ENCODE data around the gene SV2B.

- TF ChIP-seq CTCF (IDR thresholded peaks at IDR 0.05; ENCODE audit: insufficient read depth, low read depth, low read length) (no peak), EZH2 (IDR thresholded peaks at IDR 0.05; ENCODE audit: insufficient read depth, low read length) (no peak)
Observed at GRCh38 chr15:91338766-91339165, 238.7 kb downstream of the SV2B start.

Data from astrocyte (in vitro differentiated cells and primary cell).